ENCODE data around the gene OGA.

DNA sequence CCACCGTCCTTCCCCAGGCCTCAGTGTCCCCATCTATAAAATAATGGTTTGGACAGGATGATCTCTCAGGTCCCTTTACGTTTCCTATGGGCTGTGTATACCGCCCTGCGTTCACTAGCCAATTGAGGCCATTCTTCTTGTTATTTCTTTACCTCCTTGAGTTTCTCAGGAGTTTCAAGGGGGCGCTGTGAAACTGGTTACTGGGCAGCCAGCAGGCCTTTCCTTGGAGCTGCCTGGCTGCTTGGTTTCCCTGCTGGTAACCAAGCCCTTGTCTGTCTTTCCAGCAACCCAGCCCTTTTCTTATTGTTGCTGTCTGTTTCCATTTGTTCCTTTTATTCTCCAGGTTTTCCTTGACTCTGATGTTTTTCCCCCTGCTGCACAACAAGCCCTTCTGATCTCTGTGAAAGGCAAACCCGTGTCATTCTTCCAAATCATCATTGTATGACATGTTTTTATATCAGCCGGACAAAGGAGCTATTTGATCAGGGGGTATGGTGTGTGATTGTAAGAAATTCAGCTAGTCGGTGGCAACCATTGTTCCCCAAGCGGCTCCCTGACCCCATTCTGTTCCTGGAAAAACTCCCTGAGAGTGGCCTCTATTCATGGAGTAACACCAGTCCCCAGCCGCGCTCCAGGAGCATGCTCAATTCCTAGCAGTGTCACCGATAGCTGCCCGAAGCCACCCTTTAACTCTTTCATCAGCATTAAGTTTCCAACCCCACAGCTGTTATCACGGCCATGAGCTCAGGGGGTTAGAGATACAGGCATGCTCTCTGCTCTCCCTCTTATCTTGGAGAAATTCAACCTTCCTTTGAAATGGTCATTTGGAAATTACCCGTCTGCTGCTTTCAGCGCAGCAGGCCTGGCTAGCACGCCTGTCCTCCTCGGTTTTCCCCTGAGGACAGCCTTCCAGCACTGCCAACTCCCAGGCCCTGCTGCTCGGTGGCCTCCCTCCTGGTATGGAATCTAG, 68.9 kb downstream of the OGA start:
- TF ChIP-seq, protein P1, sequence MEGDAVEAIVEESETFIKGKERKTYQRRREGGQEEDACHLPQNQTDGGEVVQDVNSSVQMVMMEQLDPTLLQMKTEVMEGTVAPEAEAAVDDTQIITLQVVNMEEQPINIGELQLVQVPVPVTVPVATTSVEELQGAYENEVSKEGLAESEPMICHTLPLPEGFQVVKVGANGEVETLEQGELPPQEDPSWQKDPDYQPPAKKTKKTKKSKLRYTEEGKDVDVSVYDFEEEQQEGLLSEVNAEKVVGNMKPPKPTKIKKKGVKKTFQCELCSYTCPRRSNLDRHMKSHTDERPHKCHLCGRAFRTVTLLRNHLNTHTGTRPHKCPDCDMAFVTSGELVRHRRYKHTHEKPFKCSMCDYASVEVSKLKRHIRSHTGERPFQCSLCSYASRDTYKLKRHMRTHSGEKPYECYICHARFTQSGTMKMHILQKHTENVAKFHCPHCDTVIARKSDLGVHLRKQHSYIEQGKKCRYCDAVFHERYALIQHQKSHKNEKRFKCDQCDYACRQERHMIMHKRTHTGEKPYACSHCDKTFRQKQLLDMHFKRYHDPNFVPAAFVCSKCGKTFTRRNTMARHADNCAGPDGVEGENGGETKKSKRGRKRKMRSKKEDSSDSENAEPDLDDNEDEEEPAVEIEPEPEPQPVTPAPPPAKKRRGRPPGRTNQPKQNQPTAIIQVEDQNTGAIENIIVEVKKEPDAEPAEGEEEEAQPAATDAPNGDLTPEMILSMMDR (IDR thresholded peaks at IDR 0.05): no peak
- TF ChIP-seq POLR2A (IDR thresholded peaks at IDR 0.05) (no peak), EP300 (IDR thresholded peaks at IDR 0.05) (no peak), POLR2AphosphoS5 (IDR thresholded peaks at IDR 0.05) (no peak)
